Osteoblast (primary cell): ENCODE measurements around the gene CARD19. TPM values are rescaled to one million over a fixed set of nuclear protein-coding genes. Genes with fewer than 3 reads are reported as not detected.

Source experiments
- DNase-seq: peaks from one replicate; pipeline ENCODE4 v3.0.0; 2011; ENCODE audit warnings: low spot score, mixed read lengths; ENCODE audit not compliant: insufficient read length; ENCODE audit errors: missing footprints
- H2AFZ ChIP-seq: 2 replicates; pipeline ENCODE4 v1.6.0; 2011; ENCODE audit warnings: mild to moderate bottlenecking, low read length
- H3K27ac ChIP-seq: 2 replicates; pipeline ENCODE4 v1.5.1; 2011; ENCODE audit warnings: mild to moderate bottlenecking, low read depth, low read length, moderate library complexity
- H3K27me3 ChIP-seq: 2 replicates; pipeline ENCODE4 v1.6.0; 2012; ENCODE audit warnings: mild to moderate bottlenecking, control low read depth, inconsistent platforms, low read length, moderate library complexity; ENCODE audit not compliant: insufficient read depth
- H3K36me3 ChIP-seq: 2 replicates; pipeline ENCODE4 v1.5.1; 2011; ENCODE audit warnings: mild to moderate bottlenecking, low read length, control low read depth, moderate library complexity; ENCODE audit not compliant: insufficient read depth
- H3K4me1 ChIP-seq: 2 replicates; pipeline ENCODE4 v1.5.1; 2011; ENCODE audit warnings: mild to moderate bottlenecking, low read length, control low read depth, moderate library complexity; ENCODE audit not compliant: insufficient read depth
- H3K4me2 ChIP-seq: 2 replicates; pipeline ENCODE4 v1.6.0; 2011; ENCODE audit warnings: mild to moderate bottlenecking, low read length; ENCODE audit not compliant: insufficient read depth
- H3K4me3 ChIP-seq: fragments of 200-600 bp; sonication (generic); 3 replicates; pipeline ENCODE4 v1.5.1; 2012; ENCODE audit warnings: mild to moderate bottlenecking, low read length, inconsistent platforms; ENCODE audit not compliant: insufficient read depth
- H3K79me2 ChIP-seq: 2 replicates; pipeline ENCODE4 v1.6.0; 2012; ENCODE audit warnings: mild to moderate bottlenecking, low read length, control low read depth, inconsistent platforms; ENCODE audit not compliant: insufficient read depth
- H3K9me3 ChIP-seq: 2 replicates; pipeline ENCODE4 v1.5.1; 2011; ENCODE audit warnings: low read depth, low read length, control low read depth
- H4K20me1 ChIP-seq: 2 replicates; pipeline ENCODE4 v1.6.0; 2012; ENCODE audit warnings: mild to moderate bottlenecking, low read length, control low read depth; ENCODE audit not compliant: insufficient read depth
- total RNA-seq: library from RNA; depleted of rRNA; stranded (reverse); fragments of >200 nt; gene quantifications from 2 replicates; pipeline ENCODE4 v1.2.3, GENCODE V29; 2012
- TF ChIP-seq, protein P1 (sequence below): IDR thresholded peaks from 2 replicates; pipeline ENCODE4 v1.5.1; 2011; ENCODE audit warnings: mild to moderate bottlenecking, low read depth, low read length, moderate library complexity; ENCODE audit errors: extremely low read depth

Gene CARD19
- total RNA-seq, 1 donor = 38.4 TPM

DNA sequence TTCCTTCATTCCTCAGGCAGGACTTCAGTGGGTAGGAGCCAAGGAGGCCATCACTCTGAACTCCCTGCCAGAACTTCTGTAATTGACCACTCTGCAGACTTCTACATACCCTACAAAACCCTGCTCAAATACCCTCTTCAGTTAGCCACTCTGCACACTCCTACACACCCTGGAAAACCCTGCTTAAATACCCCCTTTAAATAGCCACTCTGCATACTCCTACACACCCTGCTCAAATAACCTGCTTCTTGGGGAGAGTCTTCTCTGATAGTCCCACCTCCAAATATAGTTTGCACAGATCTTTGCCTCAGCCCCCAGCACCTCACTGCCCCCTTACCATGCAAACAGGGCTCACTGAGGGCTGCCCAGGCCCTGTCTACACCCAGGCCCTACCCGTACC lies 18.6 kb upstream of the CARD19 start:
- no peak overlapping the region for H2AFZ ChIP-seq
- H4K20me1 ChIP-seq = no peaks in the 10 kb centered on the region
- H3K79me2 ChIP-seq = no peaks in the 10 kb centered on the region
- H3K4me3 ChIP-seq = no peak overlapping the region
- TF ChIP-seq, protein P1, sequence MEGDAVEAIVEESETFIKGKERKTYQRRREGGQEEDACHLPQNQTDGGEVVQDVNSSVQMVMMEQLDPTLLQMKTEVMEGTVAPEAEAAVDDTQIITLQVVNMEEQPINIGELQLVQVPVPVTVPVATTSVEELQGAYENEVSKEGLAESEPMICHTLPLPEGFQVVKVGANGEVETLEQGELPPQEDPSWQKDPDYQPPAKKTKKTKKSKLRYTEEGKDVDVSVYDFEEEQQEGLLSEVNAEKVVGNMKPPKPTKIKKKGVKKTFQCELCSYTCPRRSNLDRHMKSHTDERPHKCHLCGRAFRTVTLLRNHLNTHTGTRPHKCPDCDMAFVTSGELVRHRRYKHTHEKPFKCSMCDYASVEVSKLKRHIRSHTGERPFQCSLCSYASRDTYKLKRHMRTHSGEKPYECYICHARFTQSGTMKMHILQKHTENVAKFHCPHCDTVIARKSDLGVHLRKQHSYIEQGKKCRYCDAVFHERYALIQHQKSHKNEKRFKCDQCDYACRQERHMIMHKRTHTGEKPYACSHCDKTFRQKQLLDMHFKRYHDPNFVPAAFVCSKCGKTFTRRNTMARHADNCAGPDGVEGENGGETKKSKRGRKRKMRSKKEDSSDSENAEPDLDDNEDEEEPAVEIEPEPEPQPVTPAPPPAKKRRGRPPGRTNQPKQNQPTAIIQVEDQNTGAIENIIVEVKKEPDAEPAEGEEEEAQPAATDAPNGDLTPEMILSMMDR = no peak
- H3K27me3 ChIP-seq = no peaks in the 10 kb centered on the region
- no peak overlapping the region for H3K27ac ChIP-seq
- no peak overlapping the region for H3K4me2 ChIP-seq
- DNase-seq = no peak
- H3K4me1 ChIP-seq = peaks cover 20% of the 10 kb centered on the region
- H3K36me3 ChIP-seq = no peaks in the 10 kb centered on the region
- no peaks in the 10 kb centered on the region for H3K9me3 ChIP-seq

DNA sequence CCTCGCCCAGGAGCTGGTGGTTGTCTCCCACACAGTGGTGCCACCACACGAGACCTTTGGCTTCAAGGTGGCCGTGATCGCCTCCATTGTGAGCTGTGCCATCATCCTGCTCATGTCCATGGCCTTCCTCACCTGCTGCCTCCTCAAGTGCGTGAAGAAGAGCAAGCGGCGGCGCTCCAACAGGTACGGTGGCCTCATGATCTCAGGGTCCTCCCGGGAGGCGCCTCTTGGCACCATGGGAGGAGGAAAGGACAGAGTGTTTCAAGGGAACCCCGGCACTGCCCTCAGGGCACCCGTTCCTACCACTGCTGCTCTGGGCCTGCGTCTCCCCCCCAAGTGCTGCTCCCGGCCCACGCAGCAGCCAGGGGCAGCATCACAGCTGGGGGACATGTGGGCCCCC lies 18.2 kb upstream of the CARD19 start:
- Histone ChIP-seq H3K27ac (no peak overlapping the region), H3K79me2 (no peaks in the 10 kb centered on the region), H3K27me3 (no peaks in the 10 kb centered on the region), H2AFZ (no peak overlapping the region), H3K36me3 (no peaks in the 10 kb centered on the region), H3K4me2 (no peak overlapping the region), H3K4me3 (no peak overlapping the region), H4K20me1 (no peaks in the 10 kb centered on the region), H3K4me1 (peaks cover 16% of the 10 kb centered on the region), H3K9me3 (no peaks in the 10 kb centered on the region)
- DNase-seq = no peak
- TF ChIP-seq, protein P1 = no peak

DNA sequence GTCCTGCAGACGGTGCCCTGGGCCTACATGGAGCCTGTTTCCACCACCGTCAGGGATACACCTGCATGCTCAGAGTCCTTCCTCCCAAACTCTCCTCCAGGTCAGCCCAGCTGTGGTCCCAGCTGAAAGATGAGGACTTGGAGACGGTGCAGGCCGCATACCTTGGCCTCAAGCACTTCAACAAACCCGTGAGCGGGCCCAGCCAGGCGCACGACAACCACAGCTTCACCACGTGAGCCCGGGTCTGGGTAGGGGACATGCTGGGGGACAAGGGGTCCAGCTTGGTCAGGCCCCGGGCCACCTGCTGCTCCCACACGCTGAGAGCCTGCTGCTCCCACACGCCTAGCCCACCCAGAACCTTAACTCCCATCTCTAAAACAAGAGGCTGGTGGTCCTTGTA lies 16.6 kb upstream of the CARD19 start:
- DNase-seq = no peak
- Histone ChIP-seq H3K27me3 (no peaks in the 10 kb centered on the region), H3K79me2 (no peaks in the 10 kb centered on the region), H2AFZ (no peak overlapping the region), H3K4me3 (no peak overlapping the region), H3K27ac (no peak overlapping the region), H3K36me3 (no peaks in the 10 kb centered on the region), H3K4me1 (peaks cover 15% of the 10 kb centered on the region), H4K20me1 (no peaks in the 10 kb centered on the region), H3K9me3 (no peaks in the 10 kb centered on the region), H3K4me2 (no peak overlapping the region)
- TF ChIP-seq, protein P1 = no peak

DNA sequence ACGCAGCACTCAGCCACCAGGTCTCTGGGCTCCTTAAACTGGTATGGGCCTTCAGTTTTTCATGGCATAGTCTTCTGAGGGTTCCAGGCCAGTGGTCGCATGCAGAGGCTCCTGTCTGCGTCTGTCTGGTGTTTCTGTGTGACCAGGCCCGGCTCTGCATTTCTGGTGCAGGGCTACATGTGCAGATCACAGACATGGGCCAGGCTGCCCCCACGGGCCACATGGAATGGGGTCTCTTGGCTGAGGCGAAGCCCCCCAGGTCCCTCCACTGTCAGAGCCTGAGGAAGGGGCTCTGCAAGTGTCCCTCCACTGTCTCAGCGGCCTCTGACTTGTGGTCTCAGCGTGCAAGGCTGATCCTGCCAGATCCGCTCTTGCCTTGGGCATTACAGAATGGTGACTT lies 15.6 kb upstream of the CARD19 start:
- H3K27ac ChIP-seq = peak overlapping the region; percentile 23
- DNase-seq = no peak
- peaks cover 15% of the 10 kb centered on the region for H3K4me1 ChIP-seq
- H3K4me2 ChIP-seq = no peak overlapping the region
- H4K20me1 ChIP-seq = no peaks in the 10 kb centered on the region
- TF ChIP-seq, protein P1 = no peak
- no peaks in the 10 kb centered on the region for H3K27me3 ChIP-seq
- H3K36me3 ChIP-seq = no peaks in the 10 kb centered on the region
- no peaks in the 10 kb centered on the region for H3K9me3 ChIP-seq
- H3K79me2 ChIP-seq = no peaks in the 10 kb centered on the region
- H3K4me3 ChIP-seq = no peak overlapping the region
- H2AFZ ChIP-seq = no peak overlapping the region
